GM19468 (cell line): ENCODE measurements around the gene ZP1.

Experiments used
- ATAC-seq: cut with Tn5 transposase; IDR thresholded peaks from one replicate; pipeline ENCODE4 v1.9.1; 2021; ENCODE audit warnings: mild to moderate bottlenecking, moderate library complexity, moderate number of reproducible peaks; ENCODE audit not compliant: unreplicated experiment; ENCODE audit errors: extremely low read depth

The ZP1 gene

DNA sequence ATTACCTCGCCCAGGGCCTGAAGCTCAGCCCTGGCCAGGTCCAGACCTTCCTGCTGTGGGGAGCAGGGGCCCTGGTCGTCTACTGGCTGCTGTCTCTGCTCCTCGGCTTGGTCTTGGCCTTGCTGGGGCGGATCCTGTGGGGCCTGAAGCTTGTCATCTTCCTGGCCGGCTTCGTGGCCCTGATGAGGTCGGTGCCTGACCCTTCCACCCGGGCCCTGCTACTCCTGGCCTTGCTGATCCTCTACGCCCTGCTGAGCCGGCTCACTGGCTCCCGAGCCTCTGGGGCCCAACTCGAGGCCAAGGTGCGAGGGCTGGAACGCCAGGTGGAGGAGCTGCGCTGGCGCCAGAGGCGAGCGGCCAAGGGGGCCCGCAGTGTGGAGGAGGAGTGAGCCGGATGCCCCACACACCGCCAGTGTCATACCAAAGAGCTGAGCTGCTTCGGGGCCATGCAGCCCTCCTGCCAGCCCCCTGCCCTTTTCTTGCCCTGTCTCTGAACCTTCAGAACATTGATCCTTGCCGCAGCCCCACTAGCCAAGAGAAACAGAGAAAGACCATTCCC lies 54.5 kb downstream of the ZP1 start:
- ATAC-seq = no peak

DNA sequence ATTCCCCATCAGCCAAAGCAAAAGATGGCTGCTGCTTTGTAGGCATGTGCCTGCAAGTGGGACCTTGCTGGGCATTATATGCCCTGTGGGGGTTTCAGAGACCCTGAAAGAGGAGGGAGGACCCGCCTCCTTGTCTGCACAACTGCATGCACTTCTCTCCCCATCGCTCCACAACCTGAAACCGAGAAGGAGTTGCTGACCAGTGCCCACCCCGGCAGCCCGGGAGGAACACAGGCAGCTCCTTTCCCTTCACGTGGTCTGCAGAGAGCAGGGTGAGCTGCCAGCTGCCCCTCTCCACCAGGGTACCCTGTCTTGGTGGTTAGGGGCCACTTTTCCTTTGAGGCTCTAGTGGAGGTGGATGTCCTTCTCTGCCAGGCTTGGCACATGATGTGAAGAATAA lies 55.6 kb downstream of the ZP1 start:
- ATAC-seq = no peak

DNA sequence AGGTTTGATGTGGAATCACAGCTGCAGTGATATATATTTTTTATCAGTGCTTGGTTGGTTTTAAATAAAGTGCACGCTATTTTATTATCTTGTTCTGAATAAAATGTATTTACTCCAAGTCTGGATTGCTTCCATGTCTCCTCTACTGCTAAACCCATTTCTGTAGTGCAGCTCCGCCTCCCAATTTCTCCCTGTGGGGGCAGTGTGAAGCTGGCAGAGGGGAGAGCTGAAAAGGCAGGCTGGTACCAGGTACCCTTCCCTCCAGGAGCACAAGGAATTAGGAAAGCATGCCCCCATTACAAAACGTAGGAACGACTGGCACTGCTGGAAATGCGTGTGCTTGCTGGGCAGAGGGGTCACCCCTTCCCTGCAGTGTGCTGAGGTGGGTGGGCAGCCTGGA lies 56.0 kb downstream of the ZP1 start:
- no peak for ATAC-seq

DNA sequence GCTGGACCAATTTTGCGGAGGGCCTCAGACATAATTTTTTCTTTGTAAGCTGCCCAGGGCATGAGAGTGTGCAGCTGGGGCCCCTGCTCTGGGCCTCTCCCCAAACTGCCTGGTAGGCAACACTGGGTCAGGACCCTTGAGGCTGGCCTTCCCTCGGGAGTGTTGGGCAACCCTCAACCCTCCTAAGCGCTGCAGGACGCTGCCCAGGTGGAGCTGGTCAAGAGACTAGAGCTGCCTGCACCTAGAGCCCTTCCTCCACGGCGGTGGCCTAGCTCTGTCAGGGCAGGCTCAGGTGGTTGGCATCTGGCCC lies 56.4 kb downstream of the ZP1 start:
- ATAC-seq = no peak

DNA sequence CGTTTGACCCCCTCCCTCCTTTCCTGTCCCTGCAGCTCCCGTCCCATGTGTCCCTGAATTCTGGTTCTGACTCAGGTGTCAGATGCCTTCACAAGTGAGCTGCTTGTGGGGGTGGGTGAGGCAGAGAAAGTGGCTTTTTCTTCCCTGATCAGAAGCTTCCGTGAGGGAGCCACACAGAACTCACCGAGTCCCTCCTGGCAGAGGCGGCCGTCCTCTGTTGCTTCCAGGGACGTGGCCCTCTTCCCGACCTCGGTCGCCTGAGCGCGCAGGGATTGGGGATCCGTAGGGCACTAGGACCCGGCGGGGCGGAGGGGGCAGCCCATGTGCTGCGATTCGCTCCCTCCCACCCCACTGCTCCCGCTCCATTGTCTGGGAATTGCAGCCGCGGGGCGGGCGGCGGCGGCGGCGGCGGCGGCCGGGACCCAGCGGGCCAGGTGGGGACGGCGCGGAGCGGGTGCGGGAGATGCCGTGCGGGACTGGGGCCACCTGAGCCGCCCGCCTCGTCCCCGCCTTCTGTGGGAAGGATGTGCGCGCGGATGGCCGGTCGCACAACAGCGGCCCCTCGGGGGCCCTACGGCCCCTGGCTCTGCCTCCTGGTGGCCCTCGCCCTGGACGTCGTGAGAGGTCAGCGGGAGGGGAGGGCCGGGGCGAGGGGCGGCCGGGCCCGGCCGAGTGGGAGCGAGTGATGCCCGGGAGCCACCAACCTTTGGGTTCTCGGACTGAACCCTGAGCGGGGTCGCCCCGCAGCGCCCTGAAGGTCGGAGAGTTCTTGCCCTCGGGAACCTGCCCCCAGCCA lies 57.0 kb downstream of the ZP1 start, which contains the start of gene TMEM132A:
Gene TMEM132A (plus strand): TSS at position 351 of the 796 bp plus-strand sequence. CDS start 174 bp downstream, at position 525.
- ATAC-seq = no peak
